Transverse colon (tissue), 3 donors: ENCODE data around the gene CAMKV.

Experiments used
- CTCF ChIP-seq, 5 experiments: fragments of 200-600 bp in 3 of 5; fragments of 450-650 bp in 2 of 5; sonication (generic) in 3 of 5; IDR thresholded peaks; 1 replicate in 2 of 5; 2 replicates in 3 of 5; pipeline ENCODE4 v1.5.1; 2016 to 2017; ENCODE audit warnings: antibody characterized with exemption in 5 of 5, inconsistent platforms in 3 of 5, mild to moderate bottlenecking in 2 of 5, moderate library complexity in 1 of 5
- POLR2A ChIP-seq: fragments of 450-650 bp; IDR thresholded peaks from one replicate; pipeline ENCODE4 v1.6.1; 2016; ENCODE audit warnings: antibody characterized with exemption, mild to moderate bottlenecking, moderate library complexity

- TF ChIP-seq CTCF (IDR thresholded peaks at IDR 0.05) (no peak), POLR2A (no peak)
Observed at GRCh38 chr3:49896345-49896744, 26.6 kb upstream of the CAMKV start.
